DND-41 (cell line): ENCODE measurements around the gene GSTA1.
"Not testable (repeated sequence)": the region's sequence is repeated elsewhere in the genome, so short reads cannot be mapped to it uniquely, and the experiment has no call there.

Experiments
- ATAC-seq: fragments of 200-7000 bp; cut with Tn5 transposase; 3 replicates; pipeline ENCODE4 v1.9.1; 2021; ENCODE audit warnings: low read depth; ENCODE audit not compliant: insufficient read depth
- DNase-seq: peaks from one replicate; pipeline ENCODE4 v3.0.0-alpha.2; 2020
- H2AFZ ChIP-seq: 2 replicates; pipeline ENCODE4 v1.6.0; 2012; ENCODE audit warnings: low read depth, low read length
- H3K27ac ChIP-seq: 2 replicates; pipeline ENCODE4 v1.5.1; 2012; ENCODE audit warnings: low read length, inconsistent platforms
- H3K27me3 ChIP-seq: fragments of 200-600 bp; sonication (generic); 2 replicates; pipeline ENCODE4 v1.6.0; 2012; ENCODE audit warnings: low read length, mild to moderate bottlenecking, inconsistent platforms; ENCODE audit not compliant: insufficient read depth, poor library complexity
- H3K36me3 ChIP-seq: 2 replicates; pipeline ENCODE4 v1.5.1; 2012; ENCODE audit warnings: low read length, inconsistent platforms; ENCODE audit not compliant: insufficient read depth
- H3K4me1 ChIP-seq: 2 replicates; pipeline ENCODE4 v1.5.1; 2012; ENCODE audit warnings: mild to moderate bottlenecking, low read length; ENCODE audit not compliant: insufficient read depth
- H3K4me2 ChIP-seq: 2 replicates; pipeline ENCODE4 v1.6.0; 2012; ENCODE audit warnings: mild to moderate bottlenecking, moderate library complexity, low read length, inconsistent platforms; ENCODE audit not compliant: insufficient read depth
- H3K4me3 ChIP-seq, 2 experiments: fragments of 200-600 bp in 1 of 2; shearing (Covaris generic) in 1 of 2; 2 replicates each; pipeline ENCODE4 v1.5.1; 2012 to 2016; ENCODE audit warnings: inconsistent platforms in 2 of 2, low read length in 2 of 2, mild to moderate bottlenecking in 2 of 2, low read depth in 1 of 2, moderate library complexity in 1 of 2
- H3K79me2 ChIP-seq: 2 replicates; pipeline ENCODE4 v1.6.0; 2012; ENCODE audit warnings: low read length, inconsistent platforms; ENCODE audit not compliant: insufficient read depth
- H3K9ac ChIP-seq: 2 replicates; pipeline ENCODE4 v1.6.0; 2012; ENCODE audit warnings: low read depth, mild to moderate bottlenecking, inconsistent platforms, low read length, moderate library complexity
- H3K9me3 ChIP-seq: 2 replicates; pipeline ENCODE4 v1.5.1; 2012; ENCODE audit warnings: low read length, moderate library complexity, mild to moderate bottlenecking, inconsistent platforms; ENCODE audit not compliant: insufficient read depth, severe bottlenecking
- H4K20me1 ChIP-seq: 2 replicates; pipeline ENCODE4 v1.6.0; 2012; ENCODE audit warnings: low read length; ENCODE audit not compliant: insufficient read depth
- EZH2 ChIP-seq: IDR thresholded peaks from 3 replicates; pipeline ENCODE4 v1.6.1; 2012; ENCODE audit warnings: borderline replicate concordance, low read depth, mild to moderate bottlenecking, moderate library complexity, low read length, inconsistent platforms; ENCODE audit not compliant: severe bottlenecking
- TF ChIP-seq, protein P1 (sequence below): IDR thresholded peaks from 2 replicates; pipeline ENCODE4 v1.5.1; 2012; ENCODE audit warnings: borderline replicate concordance, low read length, moderate library complexity, mild to moderate bottlenecking; ENCODE audit not compliant: poor library complexity, severe bottlenecking; ENCODE audit errors: extremely low read depth

The GSTA1 gene

DNA sequence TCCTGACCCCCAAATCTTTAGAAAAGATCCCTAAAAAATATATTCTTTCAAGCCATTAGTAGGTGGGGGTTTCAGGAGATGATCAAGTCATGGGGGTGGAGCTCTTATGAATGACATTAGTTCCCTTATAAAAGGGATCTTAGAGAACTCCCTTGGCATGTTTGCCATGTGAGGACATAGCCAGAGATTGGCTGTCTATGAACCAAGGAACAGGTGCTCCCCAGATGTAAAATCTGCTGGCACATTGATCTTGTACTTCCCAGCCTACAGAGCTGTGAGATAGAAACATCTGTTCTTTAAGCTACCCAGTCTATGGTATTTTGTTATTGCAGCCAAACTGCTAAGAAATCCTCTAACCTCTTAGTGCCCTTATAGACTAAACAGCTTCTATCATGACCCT lies 36.0 kb downstream of the GSTA1 start:
- H3K36me3 ChIP-seq, H3K27ac ChIP-seq, H3K79me2 ChIP-seq, DNase-seq, H4K20me1 ChIP-seq, H2AFZ ChIP-seq, H3K4me1 ChIP-seq, ATAC-seq, H3K9me3 ChIP-seq, H3K4me3 ChIP-seq, H3K4me2 ChIP-seq, H3K27me3 ChIP-seq, H3K9ac ChIP-seq: not testable (repeated sequence)

DNA sequence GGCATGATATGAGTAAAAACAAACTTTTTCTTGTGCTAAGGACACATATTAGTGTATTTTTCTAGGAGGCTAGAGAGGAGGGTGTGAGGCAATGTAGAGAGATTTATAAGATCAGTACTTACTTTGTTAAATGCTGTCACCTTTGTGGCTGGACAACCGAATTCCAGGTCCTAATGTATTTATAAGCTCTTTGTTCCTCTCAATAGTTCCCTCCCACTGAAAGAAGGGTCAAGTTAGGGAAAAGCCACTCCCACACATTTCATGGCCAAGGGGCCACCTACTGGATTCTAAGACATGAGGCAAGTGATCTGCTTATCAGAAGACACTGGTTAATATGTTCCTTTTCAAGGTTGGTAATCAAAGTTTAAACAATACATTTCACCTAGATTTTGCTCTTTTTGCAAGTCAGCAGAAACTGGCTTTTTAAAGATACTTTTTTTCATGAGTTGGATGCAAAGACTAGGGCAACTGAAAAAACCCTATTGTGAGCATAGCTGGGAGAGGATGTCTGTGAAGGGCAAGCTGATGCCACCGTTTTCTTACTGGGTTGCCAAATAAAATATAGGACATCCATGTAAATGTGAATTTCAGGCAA lies 40.2 kb downstream of the GSTA1 start, which contains the start of gene GSTA2:
Gene GSTA2 (minus strand): TSS at position 154 of the 595 bp plus-strand sequence. CDS start 5,528 bp downstream, outside the sequence.
- not testable (repeated sequence) for DNase-seq

GRCh38 chr6:52761673-52762491 lies 41.7 kb downstream of the GSTA1 start:
- not testable (repeated sequence) for H3K79me2 ChIP-seq, H3K27ac ChIP-seq, H3K9me3 ChIP-seq, ATAC-seq, H3K4me1 ChIP-seq, H3K27me3 ChIP-seq, H4K20me1 ChIP-seq, H3K4me2 ChIP-seq, H3K4me3 ChIP-seq, H3K36me3 ChIP-seq, DNase-seq, H3K9ac ChIP-seq, H2AFZ ChIP-seq

More for the DNA sequence above, 40.2 kb downstream of the GSTA1 start, which contains the start of gene GSTA2:
- H3K4me3 ChIP-seq, ATAC-seq, H3K79me2 ChIP-seq, H3K9ac ChIP-seq, H3K4me1 ChIP-seq, H3K36me3 ChIP-seq, H3K4me2 ChIP-seq, H3K27ac ChIP-seq, H4K20me1 ChIP-seq, H3K27me3 ChIP-seq, H2AFZ ChIP-seq, H3K9me3 ChIP-seq: not testable (repeated sequence)

- no peak overlapping the region for H3K27ac ChIP-seq
- no peaks in the 10 kb centered on the region for H3K27me3 ChIP-seq
- no peak overlapping the region for H3K4me3 ChIP-seq
- H3K9me3 ChIP-seq: no peaks in the 10 kb centered on the region
- no peaks in the 10 kb centered on the region for H3K79me2 ChIP-seq
- H3K4me1 ChIP-seq: no peaks in the 10 kb centered on the region
- H4K20me1 ChIP-seq: no peaks in the 10 kb centered on the region
- DNase-seq (no peak), ATAC-seq (no peak)
- H3K36me3 ChIP-seq: no peaks in the 10 kb centered on the region
- TF ChIP-seq, protein P1, sequence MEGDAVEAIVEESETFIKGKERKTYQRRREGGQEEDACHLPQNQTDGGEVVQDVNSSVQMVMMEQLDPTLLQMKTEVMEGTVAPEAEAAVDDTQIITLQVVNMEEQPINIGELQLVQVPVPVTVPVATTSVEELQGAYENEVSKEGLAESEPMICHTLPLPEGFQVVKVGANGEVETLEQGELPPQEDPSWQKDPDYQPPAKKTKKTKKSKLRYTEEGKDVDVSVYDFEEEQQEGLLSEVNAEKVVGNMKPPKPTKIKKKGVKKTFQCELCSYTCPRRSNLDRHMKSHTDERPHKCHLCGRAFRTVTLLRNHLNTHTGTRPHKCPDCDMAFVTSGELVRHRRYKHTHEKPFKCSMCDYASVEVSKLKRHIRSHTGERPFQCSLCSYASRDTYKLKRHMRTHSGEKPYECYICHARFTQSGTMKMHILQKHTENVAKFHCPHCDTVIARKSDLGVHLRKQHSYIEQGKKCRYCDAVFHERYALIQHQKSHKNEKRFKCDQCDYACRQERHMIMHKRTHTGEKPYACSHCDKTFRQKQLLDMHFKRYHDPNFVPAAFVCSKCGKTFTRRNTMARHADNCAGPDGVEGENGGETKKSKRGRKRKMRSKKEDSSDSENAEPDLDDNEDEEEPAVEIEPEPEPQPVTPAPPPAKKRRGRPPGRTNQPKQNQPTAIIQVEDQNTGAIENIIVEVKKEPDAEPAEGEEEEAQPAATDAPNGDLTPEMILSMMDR: no peak
- no peak for TF ChIP-seq EZH2
- H3K9ac ChIP-seq: no peak overlapping the region
- H2AFZ ChIP-seq: no peak overlapping the region
- no peak overlapping the region for H3K4me2 ChIP-seq
Observed at GRCh38 chr6:52760105-52760765, 43.4 kb downstream of the GSTA1 start.
